H9 (cell line): ENCODE data around the gene PIRT. TPM values are rescaled to one million over a fixed set of nuclear protein-coding genes. Genes with fewer than 3 reads are reported as not detected.
A peak's percentile ranks its signal among the peaks of the same experiment; 100 is the strongest.

Experiments
- DNase-seq: peaks from one replicate; pipeline ENCODE4 v3.0.0-alpha.2; 2017
- H2AFZ ChIP-seq: one replicate; pipeline ENCODE4 v1.6.1; 2013; ENCODE audit warnings: mild to moderate bottlenecking, low read length, control low read depth, moderate library complexity
- H2AK5ac ChIP-seq: 2 replicates; pipeline ENCODE4 v1.6.1; 2013; ENCODE audit warnings: low read length, control low read depth, mixed read lengths; ENCODE audit not compliant: insufficient read length
- H2BK120ac ChIP-seq: one replicate; pipeline ENCODE4 v1.6.1; 2013; ENCODE audit warnings: low read depth, mild to moderate bottlenecking, low read length, control low read depth, inconsistent platforms; ENCODE audit not compliant: poor library complexity, severe bottlenecking
- H2BK12ac ChIP-seq: 2 replicates; pipeline ENCODE4 v1.6.1; 2013; ENCODE audit warnings: low read length, control low read depth, mixed read lengths, low read depth; ENCODE audit not compliant: insufficient read length
- H2BK15ac ChIP-seq: 2 replicates; pipeline ENCODE4 v1.6.1; 2013; ENCODE audit warnings: low read depth, low read length, control low read depth
- H2BK20ac ChIP-seq: one replicate; pipeline ENCODE4 v1.6.1; 2013; ENCODE audit warnings: low read depth, mild to moderate bottlenecking, low read length, control low read depth, inconsistent platforms; ENCODE audit not compliant: poor library complexity, severe bottlenecking
- H2BK5ac ChIP-seq: 2 replicates; pipeline ENCODE4 v1.6.1; 2013; ENCODE audit warnings: low read length, control low read depth, mixed read lengths; ENCODE audit not compliant: insufficient read length
- H3K14ac ChIP-seq: 2 replicates; pipeline ENCODE4 v1.6.1; 2013; ENCODE audit warnings: low read length, control low read depth; ENCODE audit not compliant: insufficient read depth
- H3K18ac ChIP-seq: 2 replicates; pipeline ENCODE4 v1.6.1; 2013; ENCODE audit warnings: low read depth, mild to moderate bottlenecking, mixed read lengths, low read length, control low read depth; ENCODE audit not compliant: insufficient read length
- H3K23ac ChIP-seq: 2 replicates; pipeline ENCODE4 v1.6.1; 2013; ENCODE audit warnings: low read length, control low read depth, mixed read lengths, low read depth; ENCODE audit not compliant: insufficient read length
- H3K23me2 ChIP-seq: 2 replicates; pipeline ENCODE4 v1.6.1; 2013; ENCODE audit warnings: low read depth, mild to moderate bottlenecking, mixed read lengths, low read length, control low read depth; ENCODE audit not compliant: insufficient read length, poor library complexity, severe bottlenecking
- H3K27ac ChIP-seq: 2 replicates; pipeline ENCODE4 v1.5.1; 2013; ENCODE audit warnings: low read length, control low read depth, mixed read lengths, low read depth; ENCODE audit not compliant: insufficient read length
- H3K27me3 ChIP-seq: 2 replicates; pipeline ENCODE4 v1.6.1; 2013; ENCODE audit warnings: low read length, control low read depth, inconsistent platforms; ENCODE audit not compliant: insufficient read depth
- H3K4ac ChIP-seq: 2 replicates; pipeline ENCODE4 v1.6.1; 2013; ENCODE audit warnings: low read depth, mild to moderate bottlenecking, control low read depth, inconsistent platforms, low read length, moderate library complexity
- H3K4me1 ChIP-seq: 2 replicates; pipeline ENCODE4 v1.6.1; 2013; ENCODE audit warnings: low read length, control low read depth, inconsistent platforms; ENCODE audit not compliant: insufficient read depth
- H3K4me2 ChIP-seq: 2 replicates; pipeline ENCODE4 v1.6.1; 2013; ENCODE audit warnings: low read length, control low read depth, mixed read lengths; ENCODE audit not compliant: insufficient read length, insufficient read depth
- H3K56ac ChIP-seq: 2 replicates; pipeline ENCODE4 v1.6.1; 2013; ENCODE audit warnings: low read depth, mild to moderate bottlenecking, mixed read lengths, low read length, control low read depth; ENCODE audit not compliant: insufficient read length
- H3K79me1 ChIP-seq: 2 replicates; pipeline ENCODE4 v1.6.1; 2013; ENCODE audit warnings: low read depth, mild to moderate bottlenecking, moderate library complexity, low read length, control low read depth, inconsistent platforms; ENCODE audit not compliant: insufficient read depth, poor library complexity, severe bottlenecking
- H3K79me2 ChIP-seq: 2 replicates; pipeline ENCODE4 v1.6.1; 2013; ENCODE audit warnings: low read length, control low read depth, inconsistent platforms; ENCODE audit not compliant: insufficient read depth
- H3K9ac ChIP-seq: 2 replicates; pipeline ENCODE4 v1.6.1; 2013; ENCODE audit warnings: low read length, control low read depth, mixed read lengths; ENCODE audit not compliant: insufficient read length; ENCODE audit errors: extremely low read depth
- H3K9me3 ChIP-seq: one replicate; pipeline ENCODE4 v1.6.1; 2013; ENCODE audit warnings: low read depth, low read length, inconsistent platforms; ENCODE audit not compliant: control insufficient read depth
- H3T11ph ChIP-seq: one replicate; pipeline ENCODE4 v1.6.1; 2013; ENCODE audit warnings: mild to moderate bottlenecking, low read length, control low read depth, inconsistent platforms
- H4K20me1 ChIP-seq: one replicate; pipeline ENCODE4 v1.6.1; 2013; ENCODE audit not compliant: control insufficient read depth, insufficient read length, insufficient read depth
- H4K5ac ChIP-seq: 2 replicates; pipeline ENCODE4 v1.6.1; 2013; ENCODE audit warnings: low read depth, mild to moderate bottlenecking, mixed read lengths, low read length, control low read depth; ENCODE audit not compliant: insufficient read length
- H4K8ac ChIP-seq: replicated peaks from 2 replicates; pipeline ENCODE4 v1.6.1; 2013; ENCODE audit warnings: low read length, control low read depth, mixed read lengths, low read depth; ENCODE audit not compliant: insufficient read length
- H4K91ac ChIP-seq: 2 replicates; pipeline ENCODE4 v1.6.1; 2013; ENCODE audit warnings: low read depth, mild to moderate bottlenecking, moderate library complexity, mixed read lengths, low read length, control low read depth; ENCODE audit not compliant: insufficient read length
- H3K27ac Mint-ChIP-seq, 3 experiments: 2 replicates in 2 of 3; 3 replicates in 1 of 3; pipeline ENCODE4 v1.8.0; 2020 to 2021; ENCODE audit warnings: mixed read lengths in 3 of 3, mild to moderate bottlenecking in 1 of 3, moderate library complexity in 1 of 3
- H3K27me3 Mint-ChIP-seq: 2 replicates; pipeline ENCODE4 v1.8.0; 2021; ENCODE audit warnings: low read depth, mild to moderate bottlenecking, moderate library complexity, mixed read lengths
- H3K36me3 Mint-ChIP-seq, 3 experiments: 2 replicates in 2 of 3; 3 replicates in 1 of 3; pipeline ENCODE4 v1.8.0; 2020 to 2021; ENCODE audit warnings: low read depth in 3 of 3, mixed read lengths in 3 of 3; ENCODE audit not compliant: insufficient read depth in 1 of 3
- H3K4me1 Mint-ChIP-seq, 2 experiments: 2 replicates each; pipeline ENCODE4 v1.8.0; 2020; ENCODE audit warnings: mixed read lengths in 2 of 2
- H3K4me3 Mint-ChIP-seq, 2 experiments: 2 replicates in 1 of 2; 3 replicates in 1 of 2; pipeline ENCODE4 v1.8.0; 2020 to 2021; ENCODE audit warnings: mild to moderate bottlenecking in 2 of 2, mixed read lengths in 2 of 2, moderate library complexity in 1 of 2
- H3K9me3 Mint-ChIP-seq, 2 experiments: 2 replicates in 1 of 2; 3 replicates in 1 of 2; pipeline ENCODE4 v1.8.0; 2020; ENCODE audit warnings: mild to moderate bottlenecking in 2 of 2, mixed read lengths in 2 of 2, moderate library complexity in 1 of 2
- WGBS: extraction: QIAGEN DNeasy Blood & Tissue Kit; methylation state at CpG from one replicate; pipeline ENCODE4 v1.1.7; 2013; ENCODE audit warnings: missing lambda C conversion rate, low lambda C conversion rate, mixed read lengths; ENCODE audit not compliant: insufficient read length; ENCODE audit errors: extremely low coverage; 5-methylcytosine and 5-hydroxymethylcytosine counted together
- total RNA-seq: library from RNA; stranded (reverse); gene quantifications from 2 replicates; pipeline ENCODE4 v1.2.1, GENCODE V29; 2021
- TF ChIP-seq, protein P1 (sequence below): fragments of 200-600 bp; sonication (generic); conservative IDR thresholded peaks from 3 replicates; pipeline ENCODE4 v1.8.0; 2021; ENCODE audit warnings: antibody characterized with exemption, mild to moderate bottlenecking

PIRT gene
- total RNA-seq, 1 experiment from 2014 or later, result not detected

DNA sequence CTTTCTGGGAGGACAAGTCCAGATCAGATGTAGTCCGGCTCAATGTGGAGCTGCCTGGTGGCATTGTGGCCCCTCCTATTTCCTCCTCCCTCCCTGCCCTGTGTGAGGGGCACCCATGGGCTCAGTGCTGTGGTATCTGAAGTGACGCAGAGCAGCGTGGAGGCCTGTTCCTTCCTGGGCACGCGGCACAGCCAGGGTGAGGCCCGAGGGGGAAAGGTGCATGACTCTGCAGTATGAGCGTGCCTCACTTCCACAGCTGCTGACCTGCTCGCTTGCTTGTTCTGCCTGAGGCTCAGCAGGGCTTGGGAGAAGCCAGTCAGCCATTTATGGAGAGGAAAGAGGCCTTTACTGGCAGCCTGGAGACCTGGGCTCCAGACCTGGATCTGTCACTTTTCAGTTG lies 45.7 kb downstream of the PIRT start:
- Histone ChIP-seq H3K14ac (0 out of 2 replicates have a peak overlapping the region, but pooled peaks have one; percentile 22), H2BK120ac (no peak overlapping the region), H3K23ac (no peak overlapping the region), H4K5ac (no peak overlapping the region), H3K4me2 (no peak overlapping the region), H3K9ac (no peak overlapping the region), H3K79me1 (no peaks in the 10 kb centered on the region), H2AK5ac (no peak overlapping the region), H4K20me1 (no peaks in the 10 kb centered on the region), H3K27me3 (no peaks in the 10 kb centered on the region), H3T11ph (no peak overlapping the region), H3K4me1 (peaks cover 2% of the 10 kb centered on the region; the same call in 1 of the 2 replicates), H2BK15ac (no peak overlapping the region), H3K27ac (no peak overlapping the region), H3K23me2 (no peaks in the 10 kb centered on the region), H2BK20ac (no peak overlapping the region), H4K8ac (no peak overlapping the region), H3K9me3 (no peaks in the 10 kb centered on the region), H2AFZ (no peak overlapping the region), H3K56ac (no peak overlapping the region), H3K4ac (no peak overlapping the region), H2BK12ac (no peak overlapping the region), H4K91ac (no peak overlapping the region), H2BK5ac (no peak overlapping the region), H3K18ac (peak overlapping the region; percentile 3), H3K79me2 (no peaks in the 10 kb centered on the region)
- no peaks in the 10 kb centered on the region for H3K9me3 Mint-ChIP-seq
- WGBS, result no CpG with 5 or more reads among the region's 8 CpGs
- no peaks in the 10 kb centered on the region for H3K27me3 Mint-ChIP-seq
- H3K27ac Mint-ChIP-seq, result no peak overlapping the region
- no peak for DNase-seq
- peaks cover 31 to 36% of the 10 kb centered on the region in 2 experiments for H3K4me1 Mint-ChIP-seq
- no peaks in the 10 kb centered on the region for H3K36me3 Mint-ChIP-seq
- TF ChIP-seq, protein P1, sequence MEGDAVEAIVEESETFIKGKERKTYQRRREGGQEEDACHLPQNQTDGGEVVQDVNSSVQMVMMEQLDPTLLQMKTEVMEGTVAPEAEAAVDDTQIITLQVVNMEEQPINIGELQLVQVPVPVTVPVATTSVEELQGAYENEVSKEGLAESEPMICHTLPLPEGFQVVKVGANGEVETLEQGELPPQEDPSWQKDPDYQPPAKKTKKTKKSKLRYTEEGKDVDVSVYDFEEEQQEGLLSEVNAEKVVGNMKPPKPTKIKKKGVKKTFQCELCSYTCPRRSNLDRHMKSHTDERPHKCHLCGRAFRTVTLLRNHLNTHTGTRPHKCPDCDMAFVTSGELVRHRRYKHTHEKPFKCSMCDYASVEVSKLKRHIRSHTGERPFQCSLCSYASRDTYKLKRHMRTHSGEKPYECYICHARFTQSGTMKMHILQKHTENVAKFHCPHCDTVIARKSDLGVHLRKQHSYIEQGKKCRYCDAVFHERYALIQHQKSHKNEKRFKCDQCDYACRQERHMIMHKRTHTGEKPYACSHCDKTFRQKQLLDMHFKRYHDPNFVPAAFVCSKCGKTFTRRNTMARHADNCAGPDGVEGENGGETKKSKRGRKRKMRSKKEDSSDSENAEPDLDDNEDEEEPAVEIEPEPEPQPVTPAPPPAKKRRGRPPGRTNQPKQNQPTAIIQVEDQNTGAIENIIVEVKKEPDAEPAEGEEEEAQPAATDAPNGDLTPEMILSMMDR, result no peak
- H3K4me3 Mint-ChIP-seq, result no peak overlapping the region
